ENCODE measurements around the gene USP6.

The USP6 gene

DNA sequence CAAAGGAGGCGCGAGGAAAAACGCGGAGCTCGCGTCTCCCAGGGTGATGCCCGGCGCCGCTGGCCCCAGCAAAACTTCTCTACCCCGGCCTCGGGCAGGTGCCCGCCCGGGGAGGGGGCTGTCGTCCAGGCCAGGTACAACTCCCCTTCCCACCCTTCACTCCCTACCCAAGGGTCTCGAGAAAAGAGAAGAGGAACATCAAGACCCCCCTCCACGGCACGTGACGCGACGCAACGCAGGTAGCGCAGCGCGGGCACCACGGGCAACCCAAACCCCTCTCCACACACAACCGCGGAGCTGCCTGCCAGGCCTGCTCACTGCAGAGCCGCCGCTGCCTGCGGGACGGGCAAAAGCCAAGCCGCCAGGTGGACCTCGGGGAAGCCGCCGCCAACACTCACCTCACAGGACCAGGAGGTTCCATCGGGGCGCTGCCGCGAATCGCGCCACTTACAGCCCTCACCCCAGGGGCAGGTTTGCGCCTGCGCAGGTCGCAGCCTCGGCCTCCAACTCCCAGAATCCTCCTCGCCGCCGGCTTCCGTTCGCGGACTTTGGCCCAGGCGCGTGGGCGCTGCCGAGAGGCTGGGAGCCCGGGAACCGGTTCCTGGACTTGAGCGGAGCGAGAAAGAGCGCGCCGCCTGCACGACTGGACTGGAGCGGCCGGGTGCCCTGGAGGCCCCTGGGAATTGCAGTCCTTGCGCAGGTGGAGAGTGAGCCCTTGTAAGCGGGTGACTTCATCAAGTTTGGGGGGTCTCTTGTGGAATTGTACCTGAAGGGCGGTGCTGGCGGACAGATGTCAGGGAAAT, 4.2 kb upstream of the USP6 start, which contains the start of gene ZNF232:
TSS of gene ZNF232 (minus strand) at position 477 of the 803 bp plus-strand sequence. CDS start at position 421, 56 bp downstream.
- TF ChIP-seq GATA3 (IDR thresholded peaks at IDR 0.05; ENCODE audit: low read depth, low read length) (no peak), GATA2 (IDR thresholded peaks at IDR 0.05; ENCODE audit: low read depth, low read length) (no peak)

GRCh38 chr17:5118219-5118618, 2.4 kb downstream of the USP6 start:
- TF ChIP-seq GATA3 (IDR thresholded peaks at IDR 0.05; ENCODE audit: low read depth, low read length) = no peak
- no peak for TF ChIP-seq GATA2 (IDR thresholded peaks at IDR 0.05; ENCODE audit: low read depth, low read length)

- no peak for TF ChIP-seq GATA3 (IDR thresholded peaks at IDR 0.05; ENCODE audit: low read depth, low read length)
- TF ChIP-seq GATA2 (IDR thresholded peaks at IDR 0.05; ENCODE audit: low read depth, low read length) = no peak
These were observed 4.2 kb downstream of the USP6 start for GRCh38 chr17:5120036-5120435.

DNA sequence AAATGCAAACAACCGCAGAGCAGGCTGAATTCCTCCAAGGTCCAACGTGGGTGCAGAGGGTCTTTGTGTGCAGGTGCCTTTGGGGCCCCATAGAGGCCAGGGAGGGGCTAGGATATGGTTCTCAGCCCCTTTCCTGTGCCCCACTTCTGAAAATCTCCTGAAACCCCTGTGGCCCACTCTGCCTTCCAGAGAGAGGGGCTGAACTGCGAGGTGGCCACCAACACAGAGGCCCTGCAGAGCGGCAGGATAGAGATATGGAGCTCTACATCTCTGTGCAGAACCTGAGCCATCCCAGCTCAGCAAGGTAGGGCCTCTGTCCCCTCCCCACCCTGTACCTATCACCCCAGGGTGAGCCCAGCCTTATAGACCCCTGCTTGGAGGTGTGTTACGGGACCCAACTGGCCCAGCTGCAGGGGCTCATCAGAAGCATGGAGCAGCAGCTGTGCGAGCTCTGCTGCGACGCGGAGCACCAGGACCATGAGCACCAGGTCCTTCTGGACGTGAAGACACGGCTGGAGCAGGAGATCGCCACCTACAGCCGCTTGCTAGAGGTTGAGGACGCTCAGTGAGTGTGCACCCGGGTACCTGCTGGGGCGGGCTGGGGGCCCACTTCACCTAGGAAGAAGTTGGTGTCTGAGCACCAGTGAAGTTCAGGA, 5.5 kb downstream of the USP6 start:
- TF ChIP-seq GATA3 (IDR thresholded peaks at IDR 0.05; ENCODE audit: low read depth, low read length) (no peak), GATA2 (IDR thresholded peaks at IDR 0.05; ENCODE audit: low read depth, low read length) (no peak)

GRCh38 chr17:5122586-5123342, 6.9 kb downstream of the USP6 start:
- TF ChIP-seq GATA3 (IDR thresholded peaks at IDR 0.05; ENCODE audit: low read depth, low read length) = no peak
- TF ChIP-seq GATA2 (IDR thresholded peaks at IDR 0.05; ENCODE audit: low read depth, low read length) = no peak

DNA sequence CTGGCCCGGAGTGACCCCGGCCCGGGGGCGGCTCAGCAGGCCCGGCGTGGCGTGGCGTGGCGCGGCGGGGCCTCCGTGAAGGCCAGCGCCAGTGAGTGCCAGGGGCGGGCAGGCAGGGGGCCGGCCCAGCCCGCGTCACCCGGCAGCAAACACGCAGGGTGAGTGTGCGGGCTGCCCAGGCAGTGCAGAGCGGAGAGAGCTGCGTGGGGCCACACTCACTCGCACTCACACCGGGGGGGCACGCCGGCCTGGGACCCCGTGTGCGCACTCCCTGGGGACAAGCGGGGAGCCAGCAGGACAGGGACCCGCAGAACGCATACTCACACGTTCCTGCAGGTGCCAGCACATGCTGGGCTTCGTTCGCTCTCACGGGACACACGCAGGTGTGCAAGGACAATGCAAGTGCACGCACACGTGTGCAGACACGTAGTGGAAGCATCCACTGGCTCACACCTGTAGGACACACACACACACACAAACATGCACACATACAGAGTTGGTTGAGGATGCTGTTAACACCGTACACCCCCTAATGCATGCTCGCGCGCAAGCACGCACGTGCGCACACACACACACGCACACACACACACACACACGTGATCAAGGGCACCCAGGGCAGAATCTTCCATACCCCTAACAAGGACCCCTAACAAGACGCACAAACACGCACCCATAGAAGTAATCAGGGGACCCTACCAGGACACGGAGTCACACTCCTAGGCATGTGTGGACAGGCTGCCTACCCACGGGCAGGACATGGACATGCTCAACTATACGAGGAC, 7.7 kb downstream of the USP6 start:
- TF ChIP-seq GATA2 (IDR thresholded peaks at IDR 0.05; ENCODE audit: low read depth, low read length) (no peak), GATA3 (IDR thresholded peaks at IDR 0.05; ENCODE audit: low read depth, low read length) (no peak)

DNA sequence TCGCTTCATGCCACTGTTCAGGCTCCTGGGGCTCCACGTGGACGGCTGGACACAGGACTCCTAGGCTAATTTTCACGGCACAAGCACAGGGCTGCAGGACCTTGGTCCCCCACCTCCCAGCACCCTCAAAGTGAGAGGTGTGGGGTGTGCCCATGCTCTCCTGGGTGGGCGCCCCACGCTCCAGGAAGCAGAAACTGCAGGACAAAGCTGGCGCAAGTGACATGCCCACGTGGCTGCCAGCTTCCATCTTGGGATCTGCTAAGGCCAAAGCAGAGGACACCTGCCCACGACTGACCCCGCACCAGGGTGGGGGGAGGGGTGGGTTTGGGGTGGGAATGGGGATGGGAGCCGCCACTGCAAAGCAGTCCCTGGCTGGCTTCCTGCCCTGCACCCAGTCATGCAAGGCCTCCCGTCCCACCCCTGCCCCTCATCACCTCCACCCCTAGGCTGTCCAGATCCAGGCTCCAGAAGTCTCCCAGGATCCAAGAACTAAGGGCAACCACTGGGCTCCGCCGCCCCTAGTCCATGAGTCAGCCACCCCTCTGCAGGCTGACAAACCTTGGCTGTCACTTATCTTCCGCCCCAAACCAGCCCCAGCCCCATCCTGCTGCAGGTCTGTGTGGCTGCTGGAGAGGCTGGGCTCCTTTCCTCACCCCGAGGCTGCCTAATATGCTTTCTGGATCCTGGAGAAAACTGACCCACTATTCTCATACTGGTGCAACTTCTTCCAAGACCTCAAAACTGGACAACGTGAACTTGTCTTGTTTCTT, 11.1 kb downstream of the USP6 start:
- TF ChIP-seq GATA3 (IDR thresholded peaks at IDR 0.05; ENCODE audit: low read depth, low read length) = no peak
- no peak for TF ChIP-seq GATA2 (IDR thresholded peaks at IDR 0.05; ENCODE audit: low read depth, low read length)

- TF ChIP-seq GATA3 (IDR thresholded peaks at IDR 0.05; ENCODE audit: low read depth, low read length) (no peak), GATA2 (IDR thresholded peaks at IDR 0.05; ENCODE audit: low read depth, low read length) (no peak)
These were observed 12.1 kb downstream of the USP6 start for GRCh38 chr17:5127910-5128309.

GRCh38 chr17:5128905-5129535, 13.2 kb downstream of the USP6 start:
- no peak for TF ChIP-seq GATA2 (IDR thresholded peaks at IDR 0.05; ENCODE audit: low read depth, low read length)
- no peak for TF ChIP-seq GATA3 (IDR thresholded peaks at IDR 0.05; ENCODE audit: low read depth, low read length)

- no peak for TF ChIP-seq GATA3 (IDR thresholded peaks at IDR 0.05; ENCODE audit: low read depth, low read length)
- no peak for TF ChIP-seq GATA2 (IDR thresholded peaks at IDR 0.05; ENCODE audit: low read depth, low read length)
These were observed 15.4 kb downstream of the USP6 start for GRCh38 chr17:5131146-5131715.

- TF ChIP-seq GATA3 (IDR thresholded peaks at IDR 0.05; ENCODE audit: low read depth, low read length) (no peak), GATA2 (IDR thresholded peaks at IDR 0.05; ENCODE audit: low read depth, low read length) (no peak)
These were observed 17.5 kb downstream of the USP6 start for GRCh38 chr17:5133311-5133710.
